Right atrium auricular region (tissue), 2 donors: ENCODE results near the gene MLLT3. TPM values are rescaled to one million over a fixed set of nuclear protein-coding genes. Genes with fewer than 3 reads are reported as not detected.

Source experiments
- DNase-seq: peaks from one replicate; pipeline ENCODE4 v3.0.0-alpha.2; 2019; ENCODE audit warnings: low spot score
- H3K27ac ChIP-seq, 2 donors: fragments of 200-600 bp; sonication (generic); 1 replicate in 1 of 2; 2 replicates in 1 of 2; pipeline ENCODE4 v1.5.1; 2016 to 2019
- H3K27me3 ChIP-seq, 2 donors: fragments of 200-600 bp; sonication (generic); one replicate each; pipeline versions ENCODE4 v1.5.1 to v1.6.0; 2017 to 2019
- H3K36me3 ChIP-seq: fragments of 200-600 bp; sonication (generic); one replicate; pipeline ENCODE4 v1.5.1; 2016
- H3K4me1 ChIP-seq, 2 donors: fragments of 200-600 bp; sonication (generic); one replicate each; pipeline versions ENCODE4 v1.5.1 to v1.6.0; 2017 to 2019
- H3K4me3 ChIP-seq, 2 donors: fragments of 200-600 bp; sonication (generic); 1 replicate in 1 of 2; 2 replicates in 1 of 2; pipeline ENCODE4 v1.5.1; 2017 to 2019; ENCODE audit warnings: mild to moderate bottlenecking in 1 of 2, moderate library complexity in 1 of 2
- H3K9me3 ChIP-seq, 2 donors: fragments of 200-600 bp; sonication (generic); one replicate each; pipeline ENCODE4 v1.5.1; 2019
- CTCF ChIP-seq, 2 donors: fragments of 200-600 bp; sonication (generic); IDR thresholded peaks; one replicate each; pipeline ENCODE4 v1.5.1; 2019; ENCODE audit warnings: antibody characterized with exemption in 2 of 2
- total RNA-seq, 2 donors: library from RNA; depleted of rRNA; stranded (reverse); fragments of >200 nt; gene quantifications; one replicate each; pipeline ENCODE4 v1.1.0, GENCODE V29; 2016

The MLLT3 gene
- total RNA-seq, 2 donors from 2014 or later = 5.3 to 7.6 TPM

DNA sequence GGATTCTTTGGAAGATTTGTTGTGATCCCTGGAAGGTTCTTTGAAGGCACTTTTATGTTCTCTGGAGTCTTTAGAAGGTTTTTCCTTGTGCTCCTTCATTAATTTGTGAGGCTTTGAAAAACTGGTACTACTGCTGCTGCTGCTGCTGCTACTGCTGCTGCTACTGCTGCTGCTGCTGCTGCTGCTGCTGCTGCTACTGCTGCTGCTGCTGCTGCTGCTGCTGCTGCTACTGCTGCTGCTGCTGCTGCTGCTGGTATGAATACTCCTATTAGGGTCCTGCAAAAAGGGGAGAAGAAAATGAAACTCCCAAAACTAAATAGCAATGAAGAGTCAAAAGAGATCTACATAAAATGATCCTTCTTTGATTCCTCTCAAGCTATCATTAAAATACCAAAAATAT lies 208.1 kb downstream of the MLLT3 start:
- no peaks in the 10 kb centered on the region for H3K9me3 ChIP-seq
- H3K4me1 ChIP-seq = no peaks in the 10 kb centered on the region
- DNase-seq = no peak
- no peak overlapping the region for H3K27ac ChIP-seq
- no peaks in the 10 kb centered on the region for H3K27me3 ChIP-seq
- no peak for TF ChIP-seq CTCF (IDR thresholded peaks at IDR 0.05)
- H3K36me3 ChIP-seq = no peaks in the 10 kb centered on the region
- no peak overlapping the region for H3K4me3 ChIP-seq

- DNase-seq = no peak
- TF ChIP-seq CTCF (IDR thresholded peaks at IDR 0.05) = no peak
- H3K9me3 ChIP-seq = no peaks in the 10 kb centered on the region
- no peaks in the 10 kb centered on the region for H3K36me3 ChIP-seq
- H3K4me3 ChIP-seq = no peak overlapping the region
- no peaks in the 10 kb centered on the region for H3K4me1 ChIP-seq
- no peaks in the 10 kb centered on the region for H3K27me3 ChIP-seq
- no peak overlapping the region for H3K27ac ChIP-seq
Observed at GRCh38 chr9:20409321-20410092, 212.8 kb downstream of the MLLT3 start.

GRCh38 chr9:20408513-20408912 lies 213.8 kb downstream of the MLLT3 start:
- no peaks in the 10 kb centered on the region for H3K27me3 ChIP-seq
- H3K36me3 ChIP-seq = no peaks in the 10 kb centered on the region
- H3K4me3 ChIP-seq = no peak overlapping the region
- no peaks in the 10 kb centered on the region for H3K4me1 ChIP-seq
- no peaks in the 10 kb centered on the region for H3K9me3 ChIP-seq
- no peak for DNase-seq
- H3K27ac ChIP-seq = no peak overlapping the region
- no peak for TF ChIP-seq CTCF (IDR thresholded peaks at IDR 0.05)

DNA sequence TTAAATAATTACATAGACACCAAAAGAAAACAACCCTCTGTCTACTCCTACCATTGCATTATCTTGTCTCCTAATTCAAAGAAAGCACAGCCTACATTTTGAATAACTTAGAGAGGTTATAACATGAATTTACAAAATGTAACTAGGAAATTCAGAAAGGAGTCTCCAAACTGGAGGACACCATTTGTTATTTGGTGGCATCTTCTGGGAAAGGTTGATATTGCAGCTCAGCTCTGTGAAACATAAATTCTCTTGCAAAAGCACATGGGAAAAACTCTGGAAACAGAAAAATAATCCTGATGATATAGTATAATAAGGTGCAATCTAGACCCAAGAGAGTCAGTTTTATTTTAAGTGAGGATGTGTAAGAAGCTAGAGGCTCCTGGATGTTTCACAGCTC lies 215.3 kb downstream of the MLLT3 start:
- H3K9me3 ChIP-seq = no peaks in the 10 kb centered on the region
- DNase-seq = no peak
- no peaks in the 10 kb centered on the region for H3K36me3 ChIP-seq
- H3K4me3 ChIP-seq = no peak overlapping the region
- no peaks in the 10 kb centered on the region for H3K27me3 ChIP-seq
- no peak for TF ChIP-seq CTCF (IDR thresholded peaks at IDR 0.05)
- H3K4me1 ChIP-seq = no peaks in the 10 kb centered on the region
- no peak overlapping the region for H3K27ac ChIP-seq

DNA sequence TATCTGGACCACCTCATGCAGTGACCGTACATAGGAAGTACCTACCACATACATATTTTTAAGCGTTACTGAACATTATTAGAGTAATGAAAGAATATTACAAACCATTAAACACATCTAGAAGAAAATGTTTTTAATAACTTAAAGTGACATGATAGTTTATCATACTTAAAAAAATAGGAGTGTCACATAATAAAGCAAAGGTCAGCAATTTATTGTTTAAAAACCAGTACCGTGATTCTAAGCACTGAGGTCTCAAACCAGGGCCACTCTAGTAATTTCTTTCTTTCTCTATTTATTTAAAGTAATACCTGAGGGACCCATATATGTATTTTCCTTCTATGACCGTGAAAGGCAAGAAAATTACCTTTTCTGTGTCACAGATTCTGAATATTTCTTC lies 216.0 kb downstream of the MLLT3 start:
- H3K36me3 ChIP-seq = no peaks in the 10 kb centered on the region
- H3K4me1 ChIP-seq = no peaks in the 10 kb centered on the region
- H3K27ac ChIP-seq = no peak overlapping the region
- DNase-seq = no peak
- H3K27me3 ChIP-seq = no peaks in the 10 kb centered on the region
- no peaks in the 10 kb centered on the region for H3K9me3 ChIP-seq
- no peak for TF ChIP-seq CTCF (IDR thresholded peaks at IDR 0.05)
- H3K4me3 ChIP-seq = no peak overlapping the region

DNA sequence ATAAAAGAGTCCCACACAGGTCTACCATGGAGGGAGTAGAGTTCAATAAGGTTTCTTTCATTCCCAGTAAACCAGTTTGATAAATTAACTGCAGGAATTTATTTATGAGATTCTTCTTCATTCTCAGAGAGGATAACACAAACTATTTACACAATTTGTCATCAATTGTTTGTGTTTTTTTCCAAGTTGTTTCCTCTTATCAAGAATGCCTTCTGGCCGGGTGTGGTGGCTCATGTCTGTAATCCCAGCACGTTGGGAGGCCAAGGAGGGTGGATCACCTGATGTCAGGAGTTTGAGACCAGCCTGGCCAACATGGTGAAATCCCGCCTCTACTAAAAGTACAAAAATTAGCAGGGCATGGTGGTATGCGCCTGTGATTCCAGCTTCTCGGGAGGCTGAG lies 216.7 kb downstream of the MLLT3 start:
- H3K27me3 ChIP-seq = no peaks in the 10 kb centered on the region
- no peaks in the 10 kb centered on the region for H3K4me1 ChIP-seq
- no peak overlapping the region for H3K27ac ChIP-seq
- no peak overlapping the region for H3K4me3 ChIP-seq
- no peaks in the 10 kb centered on the region for H3K9me3 ChIP-seq
- TF ChIP-seq CTCF (IDR thresholded peaks at IDR 0.05) = no peak
- no peaks in the 10 kb centered on the region for H3K36me3 ChIP-seq
- DNase-seq = no peak
